GM06990 (cell line): ENCODE measurements around the gene GPRIN1.
"Not testable (repeated sequence)": the region's sequence is repeated elsewhere in the genome, so short reads cannot be mapped to it uniquely, and the experiment has no call there.

ENCODE experiments used
- DNase-seq: peaks from one replicate; pipeline ENCODE4 v3.0.0-alpha.2; 2011; ENCODE audit not compliant: insufficient read length; ENCODE audit errors: extremely low read depth
- H3K27me3 ChIP-seq: replicated peaks from 2 replicates; pipeline ENCODE4 v1.6.0; 2011; ENCODE audit warnings: low read length; ENCODE audit not compliant: control insufficient read depth, insufficient read depth
- H3K36me3 ChIP-seq: 2 replicates; pipeline ENCODE4 v1.5.1; 2011; ENCODE audit warnings: low read length; ENCODE audit not compliant: control insufficient read depth, insufficient read depth
- H3K4me3 ChIP-seq: replicated peaks from 2 replicates; pipeline ENCODE4 v1.5.1; 2011; ENCODE audit warnings: low read depth, mild to moderate bottlenecking, control low read depth, low read length
- TF ChIP-seq, protein P1 (sequence below): IDR thresholded peaks from 2 replicates; pipeline ENCODE4 v1.5.1; 2011; ENCODE audit warnings: low read length, control low read depth, mild to moderate bottlenecking, inconsistent platforms; ENCODE audit not compliant: insufficient read depth, poor library complexity, severe bottlenecking

The GPRIN1 gene

DNA sequence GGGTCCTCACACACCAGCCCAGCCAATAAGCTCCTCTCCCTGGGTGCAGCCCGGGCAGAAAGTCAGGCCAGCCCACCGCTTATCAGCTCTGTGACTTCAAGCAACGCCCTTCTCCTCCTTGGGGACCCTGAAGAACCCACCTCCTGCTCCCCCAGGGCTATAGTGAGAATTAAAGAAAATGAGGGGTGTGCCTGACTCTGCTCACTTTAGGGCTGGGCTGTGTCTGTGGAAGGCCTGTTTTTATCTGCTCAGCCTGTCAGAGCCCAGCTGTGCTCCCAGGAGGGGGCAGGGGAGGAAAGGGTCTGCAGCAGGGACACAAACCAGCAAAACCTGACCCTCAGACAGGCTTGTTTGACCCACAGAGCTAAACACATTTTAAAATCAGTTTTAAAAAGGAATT, 3.9 kb downstream of the GPRIN1 start:
- Histone ChIP-seq H3K36me3 (no peaks in the 10 kb centered on the region), H3K27me3 (no peaks in the 10 kb centered on the region), H3K4me3 (no peak overlapping the region)
- TF ChIP-seq, protein P1, sequence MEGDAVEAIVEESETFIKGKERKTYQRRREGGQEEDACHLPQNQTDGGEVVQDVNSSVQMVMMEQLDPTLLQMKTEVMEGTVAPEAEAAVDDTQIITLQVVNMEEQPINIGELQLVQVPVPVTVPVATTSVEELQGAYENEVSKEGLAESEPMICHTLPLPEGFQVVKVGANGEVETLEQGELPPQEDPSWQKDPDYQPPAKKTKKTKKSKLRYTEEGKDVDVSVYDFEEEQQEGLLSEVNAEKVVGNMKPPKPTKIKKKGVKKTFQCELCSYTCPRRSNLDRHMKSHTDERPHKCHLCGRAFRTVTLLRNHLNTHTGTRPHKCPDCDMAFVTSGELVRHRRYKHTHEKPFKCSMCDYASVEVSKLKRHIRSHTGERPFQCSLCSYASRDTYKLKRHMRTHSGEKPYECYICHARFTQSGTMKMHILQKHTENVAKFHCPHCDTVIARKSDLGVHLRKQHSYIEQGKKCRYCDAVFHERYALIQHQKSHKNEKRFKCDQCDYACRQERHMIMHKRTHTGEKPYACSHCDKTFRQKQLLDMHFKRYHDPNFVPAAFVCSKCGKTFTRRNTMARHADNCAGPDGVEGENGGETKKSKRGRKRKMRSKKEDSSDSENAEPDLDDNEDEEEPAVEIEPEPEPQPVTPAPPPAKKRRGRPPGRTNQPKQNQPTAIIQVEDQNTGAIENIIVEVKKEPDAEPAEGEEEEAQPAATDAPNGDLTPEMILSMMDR = no peak
- DNase-seq = no peak

DNA sequence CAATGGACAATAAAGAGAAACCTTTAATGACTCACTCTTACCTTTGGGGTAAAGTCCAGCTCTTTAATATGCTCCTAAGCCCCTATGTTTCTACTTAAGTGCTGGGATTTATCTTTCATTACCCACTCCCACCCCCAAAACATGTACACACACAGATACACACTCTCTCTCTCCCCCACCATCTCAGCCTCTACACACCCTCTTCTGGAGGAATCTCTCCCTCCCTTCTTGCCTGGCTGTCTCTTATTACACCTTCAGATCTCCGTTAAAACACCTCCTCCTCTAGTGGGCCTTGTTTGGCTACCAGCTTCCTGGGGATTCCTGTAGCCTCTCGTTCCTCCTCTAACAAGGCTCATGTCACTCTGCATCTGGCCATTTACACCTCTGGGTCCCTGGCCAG, 6.9 kb downstream of the GPRIN1 start:
- H3K36me3 ChIP-seq = no peaks in the 10 kb centered on the region
- no peak for DNase-seq
- TF ChIP-seq, protein P1 = no peak
- no peak overlapping the region for H3K4me3 ChIP-seq
- no peaks in the 10 kb centered on the region for H3K27me3 ChIP-seq

DNA sequence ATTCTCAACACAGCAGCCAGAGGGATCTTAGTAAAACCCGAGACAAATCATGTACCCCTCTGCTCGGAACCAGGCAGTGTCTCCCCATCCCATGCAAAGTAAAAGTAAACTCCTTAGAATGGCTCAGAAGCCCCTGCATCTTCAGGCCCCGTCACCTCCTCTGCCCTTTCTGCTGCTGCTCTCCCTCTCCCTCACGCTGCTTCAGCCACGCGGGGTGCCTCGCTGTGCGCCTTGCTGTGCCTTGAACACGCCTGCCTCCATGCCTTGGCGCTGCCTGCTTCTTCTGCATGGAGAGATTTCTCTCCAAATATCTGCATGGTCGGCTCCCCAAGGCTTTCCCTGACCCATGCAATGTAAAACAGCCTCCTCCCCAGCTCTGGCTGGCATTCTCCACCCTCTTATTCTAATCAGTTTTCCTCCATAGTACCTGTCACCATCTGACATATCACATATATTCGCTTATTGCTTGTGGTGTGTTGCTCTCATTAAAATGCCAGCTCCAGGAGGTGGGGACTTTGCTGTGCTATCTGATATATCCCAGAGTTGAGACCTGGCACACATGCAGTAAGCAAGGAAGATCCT, 8.0 kb downstream of the GPRIN1 start:
- H3K27me3 ChIP-seq = no peaks in the 10 kb centered on the region
- TF ChIP-seq, protein P1 = no peak
- no peaks in the 10 kb centered on the region for H3K36me3 ChIP-seq
- no peak for DNase-seq
- no peak overlapping the region for H3K4me3 ChIP-seq

DNA sequence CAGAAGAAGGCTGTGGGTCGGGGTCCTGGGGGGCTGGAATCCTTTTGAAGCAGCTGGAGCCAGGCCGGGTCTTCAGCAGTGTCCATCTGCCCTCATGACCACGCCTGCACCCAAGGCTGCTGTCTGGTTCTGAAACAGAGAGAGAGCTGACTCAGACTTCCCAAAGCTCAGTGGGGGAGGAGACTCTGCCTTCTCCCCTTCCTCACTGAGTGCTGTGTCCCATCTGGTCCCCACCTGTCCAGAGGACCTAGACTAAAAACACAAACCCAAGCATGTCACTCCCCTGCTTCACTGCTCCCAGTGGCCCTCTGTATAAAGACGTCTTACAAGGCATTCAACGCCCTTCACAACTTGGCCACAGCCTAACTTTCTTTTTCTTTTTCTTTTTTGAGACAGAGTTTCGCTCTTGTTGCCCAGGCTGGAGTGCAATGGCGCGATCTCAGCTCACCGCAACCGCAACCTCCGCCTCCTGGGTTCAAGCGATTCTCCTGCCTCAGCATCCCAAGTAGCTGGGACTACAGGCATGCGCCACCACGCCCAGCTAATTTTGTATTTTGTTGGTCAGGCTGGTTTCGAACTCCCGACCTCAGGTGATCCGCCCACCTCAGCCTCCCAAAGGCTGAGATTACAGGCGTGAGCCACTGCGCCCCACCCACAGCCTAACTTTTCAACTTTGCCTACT, 10.1 kb downstream of the GPRIN1 start:
- not testable (repeated sequence) for DNase-seq, H3K4me3 ChIP-seq, H3K27me3 ChIP-seq, H3K36me3 ChIP-seq

DNA sequence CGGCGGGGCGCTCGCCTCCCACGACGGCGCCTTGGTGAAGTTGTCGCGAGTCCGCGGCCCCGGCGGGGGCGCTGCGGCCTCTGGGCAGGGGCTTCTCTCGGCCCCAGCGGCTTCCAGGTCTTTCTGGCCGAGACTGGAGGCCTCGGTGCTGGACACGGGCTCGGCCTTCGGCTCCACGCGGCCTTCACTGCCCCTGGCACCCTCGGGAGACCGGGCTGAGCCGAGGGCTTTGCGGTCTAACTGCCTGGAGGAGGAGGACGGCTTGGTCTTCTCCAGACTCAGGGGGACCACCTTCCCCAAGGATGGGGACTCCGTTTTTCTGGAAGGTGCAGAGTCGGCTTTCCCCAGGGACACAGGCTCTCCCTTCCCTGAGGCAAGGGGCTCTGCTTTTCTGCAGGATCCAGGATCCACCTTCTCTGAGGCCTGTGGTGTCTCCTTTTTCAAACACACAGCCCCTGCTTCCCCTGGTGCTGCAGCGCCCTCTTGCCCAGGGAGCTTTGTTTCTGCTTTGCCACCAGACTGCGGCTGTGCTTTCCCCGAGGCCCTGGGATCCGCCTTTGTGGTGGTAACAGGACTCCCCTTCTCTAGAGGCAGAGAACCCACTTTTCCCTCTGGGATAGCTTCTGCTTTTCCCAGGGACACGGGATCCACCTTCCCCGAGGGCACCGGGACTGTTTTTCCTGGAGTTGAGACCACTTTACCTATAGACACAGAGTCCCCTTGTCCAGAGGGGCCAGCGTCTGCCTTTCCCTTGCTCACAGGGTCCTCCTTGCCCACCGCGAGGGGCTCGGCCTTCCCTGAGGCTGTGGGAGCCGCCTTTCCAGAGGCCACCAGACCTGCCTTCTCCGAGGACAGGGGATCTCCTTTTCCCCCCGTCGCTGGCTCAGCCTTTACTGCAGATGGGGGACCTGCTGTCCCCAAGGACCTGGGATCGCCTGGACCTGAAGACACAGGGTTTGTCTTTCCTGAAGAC, 12.3 kb downstream of the GPRIN1 start:
- no peaks in the 10 kb centered on the region; the same call in 1 of the 2 replicates for H3K27me3 ChIP-seq
- TF ChIP-seq, protein P1 = no peak
- no peak overlapping the region for H3K4me3 ChIP-seq
- DNase-seq = no peak
- no peaks in the 10 kb centered on the region for H3K36me3 ChIP-seq
